ENCODE measurements around the gene CTXND1. TPM values are rescaled to one million over a fixed set of nuclear protein-coding genes. Genes with fewer than 3 reads are reported as not detected.
A peak's percentile ranks its signal among the peaks of the same experiment; 100 is the strongest.

The CTXND1 gene
- total RNA-seq, 1 experiment from 2014 or later = 0.04 TPM

DNA sequence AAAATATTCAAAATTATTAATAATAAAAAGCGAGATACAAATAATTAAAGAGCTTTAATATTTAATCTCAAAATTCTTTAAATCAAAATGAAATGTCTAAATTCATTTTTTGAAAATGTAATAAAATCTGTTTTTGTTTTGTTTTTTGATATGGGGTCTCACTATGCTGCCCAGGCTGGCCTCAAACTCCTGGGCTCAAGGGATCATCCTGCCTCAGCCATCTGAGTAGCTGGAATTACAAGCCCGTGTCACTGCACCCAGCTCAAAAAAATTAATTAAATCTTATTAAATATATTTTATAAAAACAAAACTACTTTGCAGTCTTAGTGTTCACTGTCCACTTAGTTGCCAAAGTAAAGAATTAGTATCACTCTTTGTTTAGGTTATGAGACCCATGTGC is 60.8 kb downstream of the CTXND1 start (continued):
- TF ChIP-seq, protein P1, sequence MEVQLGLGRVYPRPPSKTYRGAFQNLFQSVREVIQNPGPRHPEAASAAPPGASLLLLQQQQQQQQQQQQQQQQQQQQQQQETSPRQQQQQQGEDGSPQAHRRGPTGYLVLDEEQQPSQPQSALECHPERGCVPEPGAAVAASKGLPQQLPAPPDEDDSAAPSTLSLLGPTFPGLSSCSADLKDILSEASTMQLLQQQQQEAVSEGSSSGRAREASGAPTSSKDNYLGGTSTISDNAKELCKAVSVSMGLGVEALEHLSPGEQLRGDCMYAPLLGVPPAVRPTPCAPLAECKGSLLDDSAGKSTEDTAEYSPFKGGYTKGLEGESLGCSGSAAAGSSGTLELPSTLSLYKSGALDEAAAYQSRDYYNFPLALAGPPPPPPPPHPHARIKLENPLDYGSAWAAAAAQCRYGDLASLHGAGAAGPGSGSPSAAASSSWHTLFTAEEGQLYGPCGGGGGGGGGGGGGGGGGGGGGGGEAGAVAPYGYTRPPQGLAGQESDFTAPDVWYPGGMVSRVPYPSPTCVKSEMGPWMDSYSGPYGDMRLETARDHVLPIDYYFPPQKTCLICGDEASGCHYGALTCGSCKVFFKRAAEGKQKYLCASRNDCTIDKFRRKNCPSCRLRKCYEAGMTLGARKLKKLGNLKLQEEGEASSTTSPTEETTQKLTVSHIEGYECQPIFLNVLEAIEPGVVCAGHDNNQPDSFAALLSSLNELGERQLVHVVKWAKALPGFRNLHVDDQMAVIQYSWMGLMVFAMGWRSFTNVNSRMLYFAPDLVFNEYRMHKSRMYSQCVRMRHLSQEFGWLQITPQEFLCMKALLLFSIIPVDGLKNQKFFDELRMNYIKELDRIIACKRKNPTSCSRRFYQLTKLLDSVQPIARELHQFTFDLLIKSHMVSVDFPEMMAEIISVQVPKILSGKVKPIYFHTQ (CRISPR knock-in tag; IDR thresholded peaks at IDR 0.05) = no peak

DNA sequence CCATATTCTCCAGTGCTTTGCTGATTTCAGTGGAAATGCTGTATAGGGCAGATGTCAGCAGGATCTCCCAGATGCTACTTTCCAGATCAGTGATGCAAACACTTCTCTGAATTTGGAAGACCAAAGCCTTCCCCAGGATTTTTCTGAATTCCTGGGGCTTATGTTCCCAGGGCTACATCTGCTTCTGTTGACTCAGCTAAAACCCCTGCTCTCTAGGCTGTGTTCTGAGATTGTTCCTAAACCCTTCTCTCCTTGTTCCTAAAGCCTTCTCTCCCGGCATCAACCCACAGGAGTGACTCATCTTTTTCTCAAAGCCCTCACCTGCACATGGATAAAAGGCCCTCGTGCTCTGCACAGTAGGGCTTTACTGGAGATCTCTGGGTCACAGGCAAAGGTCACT is 63.8 kb downstream of the CTXND1 start:
- Mint-ChIP-seq H3K4me1 (no peaks in the 10 kb centered on the region), H3K27me3 (ENCODE audit: low read depth) (no peaks in the 10 kb centered on the region), H3K4me3 (no peak overlapping the region), H3K9me3 (no peaks in the 10 kb centered on the region), H3K36me3 (peaks cover 15% of the 10 kb centered on the region), H3K27ac (peak overlapping the region; percentile 29; the same call in 1 of the 2 replicates)
- POLR2A ChIA-PET = no interaction called here
- ATAC-seq (no peak), DNase-seq (ENCODE audit: low spot score) (no peak)
- TF ChIP-seq, protein P2, sequence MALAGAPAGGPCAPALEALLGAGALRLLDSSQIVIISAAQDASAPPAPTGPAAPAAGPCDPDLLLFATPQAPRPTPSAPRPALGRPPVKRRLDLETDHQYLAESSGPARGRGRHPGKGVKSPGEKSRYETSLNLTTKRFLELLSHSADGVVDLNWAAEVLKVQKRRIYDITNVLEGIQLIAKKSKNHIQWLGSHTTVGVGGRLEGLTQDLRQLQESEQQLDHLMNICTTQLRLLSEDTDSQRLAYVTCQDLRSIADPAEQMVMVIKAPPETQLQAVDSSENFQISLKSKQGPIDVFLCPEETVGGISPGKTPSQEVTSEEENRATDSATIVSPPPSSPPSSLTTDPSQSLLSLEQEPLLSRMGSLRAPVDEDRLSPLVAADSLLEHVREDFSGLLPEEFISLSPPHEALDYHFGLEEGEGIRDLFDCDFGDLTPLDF (CRISPR knock-in tag; IDR thresholded peaks at IDR 0.05) = no peak
- TF ChIP-seq NR3C1 (CRISPR knock-in tag; conservative IDR thresholded peaks at IDR 0.05; ENCODE audit: low read depth) (no peak), ATF1 (CRISPR knock-in tag; IDR thresholded peaks at IDR 0.05) (no peak), CREB1 (CRISPR knock-in tag; IDR thresholded peaks at IDR 0.05) (no peak), FOXP1 (CRISPR knock-in tag; IDR thresholded peaks at IDR 0.05; ENCODE audit: borderline replicate concordance) (no peak), NR1H2 (CRISPR knock-in tag; IDR thresholded peaks at IDR 0.05) (no peak), ZNF396 (CRISPR knock-in tag; IDR thresholded peaks at IDR 0.05; ENCODE audit: borderline replicate concordance) (no peak)
- TF ChIP-seq, protein P3, sequence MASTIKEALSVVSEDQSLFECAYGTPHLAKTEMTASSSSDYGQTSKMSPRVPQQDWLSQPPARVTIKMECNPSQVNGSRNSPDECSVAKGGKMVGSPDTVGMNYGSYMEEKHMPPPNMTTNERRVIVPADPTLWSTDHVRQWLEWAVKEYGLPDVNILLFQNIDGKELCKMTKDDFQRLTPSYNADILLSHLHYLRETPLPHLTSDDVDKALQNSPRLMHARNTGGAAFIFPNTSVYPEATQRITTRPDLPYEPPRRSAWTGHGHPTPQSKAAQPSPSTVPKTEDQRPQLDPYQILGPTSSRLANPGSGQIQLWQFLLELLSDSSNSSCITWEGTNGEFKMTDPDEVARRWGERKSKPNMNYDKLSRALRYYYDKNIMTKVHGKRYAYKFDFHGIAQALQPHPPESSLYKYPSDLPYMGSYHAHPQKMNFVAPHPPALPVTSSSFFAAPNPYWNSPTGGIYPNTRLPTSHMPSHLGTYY (CRISPR knock-in tag; IDR thresholded peaks at IDR 0.05) = no peak
- TF ChIP-seq, protein P4, sequence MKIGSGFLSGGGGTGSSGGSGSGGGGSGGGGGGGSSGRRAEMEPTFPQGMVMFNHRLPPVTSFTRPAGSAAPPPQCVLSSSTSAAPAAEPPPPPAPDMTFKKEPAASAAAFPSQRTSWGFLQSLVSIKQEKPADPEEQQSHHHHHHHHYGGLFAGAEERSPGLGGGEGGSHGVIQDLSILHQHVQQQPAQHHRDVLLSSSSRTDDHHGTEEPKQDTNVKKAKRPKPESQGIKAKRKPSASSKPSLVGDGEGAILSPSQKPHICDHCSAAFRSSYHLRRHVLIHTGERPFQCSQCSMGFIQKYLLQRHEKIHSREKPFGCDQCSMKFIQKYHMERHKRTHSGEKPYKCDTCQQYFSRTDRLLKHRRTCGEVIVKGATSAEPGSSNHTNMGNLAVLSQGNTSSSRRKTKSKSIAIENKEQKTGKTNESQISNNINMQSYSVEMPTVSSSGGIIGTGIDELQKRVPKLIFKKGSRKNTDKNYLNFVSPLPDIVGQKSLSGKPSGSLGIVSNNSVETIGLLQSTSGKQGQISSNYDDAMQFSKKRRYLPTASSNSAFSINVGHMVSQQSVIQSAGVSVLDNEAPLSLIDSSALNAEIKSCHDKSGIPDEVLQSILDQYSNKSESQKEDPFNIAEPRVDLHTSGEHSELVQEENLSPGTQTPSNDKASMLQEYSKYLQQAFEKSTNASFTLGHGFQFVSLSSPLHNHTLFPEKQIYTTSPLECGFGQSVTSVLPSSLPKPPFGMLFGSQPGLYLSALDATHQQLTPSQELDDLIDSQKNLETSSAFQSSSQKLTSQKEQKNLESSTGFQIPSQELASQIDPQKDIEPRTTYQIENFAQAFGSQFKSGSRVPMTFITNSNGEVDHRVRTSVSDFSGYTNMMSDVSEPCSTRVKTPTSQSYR (CRISPR knock-in tag; IDR thresholded peaks at IDR 0.05) = no peak
- CTCF ChIA-PET = no interaction called here

DNA sequence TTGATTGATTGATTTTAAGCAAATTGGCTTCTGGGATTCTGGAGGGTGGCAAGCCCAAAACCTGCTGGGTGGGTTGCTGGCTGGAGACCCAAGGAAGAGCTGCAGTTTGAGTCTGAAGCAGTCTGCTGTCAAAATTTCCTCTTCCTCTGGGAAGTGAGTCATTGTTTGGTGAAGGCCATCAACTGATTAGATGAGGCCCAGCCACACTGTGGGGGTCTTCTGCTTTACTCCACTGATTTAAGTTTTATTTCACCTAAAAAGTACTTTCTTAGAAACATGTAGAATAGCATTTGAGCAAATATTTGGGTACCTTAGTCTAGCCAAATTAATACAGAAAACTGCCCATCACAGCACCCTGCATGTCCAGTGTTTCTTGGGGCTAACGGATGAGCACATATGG is 65.4 kb downstream of the CTXND1 start:
- Mint-ChIP-seq H3K27me3 (ENCODE audit: low read depth) (no peaks in the 10 kb centered on the region), H3K4me1 (no peaks in the 10 kb centered on the region), H3K9me3 (no peaks in the 10 kb centered on the region), H3K4me3 (no peak overlapping the region), H3K27ac (no peak overlapping the region), H3K36me3 (peaks cover 19% of the 10 kb centered on the region)
- DNase-seq (ENCODE audit: low spot score) = no peak
- TF ChIP-seq ZNF396 (CRISPR knock-in tag; IDR thresholded peaks at IDR 0.05; ENCODE audit: borderline replicate concordance) (no peak), ZBTB21 (CRISPR knock-in tag; IDR thresholded peaks at IDR 0.05; ENCODE audit: borderline replicate concordance) (no peak), TEAD4 (CRISPR knock-in tag; IDR thresholded peaks at IDR 0.05) (no peak), OVOL2 (CRISPR knock-in tag; IDR thresholded peaks at IDR 0.05; ENCODE audit: borderline replicate concordance) (no peak)
- TF ChIP-seq, protein P5, sequence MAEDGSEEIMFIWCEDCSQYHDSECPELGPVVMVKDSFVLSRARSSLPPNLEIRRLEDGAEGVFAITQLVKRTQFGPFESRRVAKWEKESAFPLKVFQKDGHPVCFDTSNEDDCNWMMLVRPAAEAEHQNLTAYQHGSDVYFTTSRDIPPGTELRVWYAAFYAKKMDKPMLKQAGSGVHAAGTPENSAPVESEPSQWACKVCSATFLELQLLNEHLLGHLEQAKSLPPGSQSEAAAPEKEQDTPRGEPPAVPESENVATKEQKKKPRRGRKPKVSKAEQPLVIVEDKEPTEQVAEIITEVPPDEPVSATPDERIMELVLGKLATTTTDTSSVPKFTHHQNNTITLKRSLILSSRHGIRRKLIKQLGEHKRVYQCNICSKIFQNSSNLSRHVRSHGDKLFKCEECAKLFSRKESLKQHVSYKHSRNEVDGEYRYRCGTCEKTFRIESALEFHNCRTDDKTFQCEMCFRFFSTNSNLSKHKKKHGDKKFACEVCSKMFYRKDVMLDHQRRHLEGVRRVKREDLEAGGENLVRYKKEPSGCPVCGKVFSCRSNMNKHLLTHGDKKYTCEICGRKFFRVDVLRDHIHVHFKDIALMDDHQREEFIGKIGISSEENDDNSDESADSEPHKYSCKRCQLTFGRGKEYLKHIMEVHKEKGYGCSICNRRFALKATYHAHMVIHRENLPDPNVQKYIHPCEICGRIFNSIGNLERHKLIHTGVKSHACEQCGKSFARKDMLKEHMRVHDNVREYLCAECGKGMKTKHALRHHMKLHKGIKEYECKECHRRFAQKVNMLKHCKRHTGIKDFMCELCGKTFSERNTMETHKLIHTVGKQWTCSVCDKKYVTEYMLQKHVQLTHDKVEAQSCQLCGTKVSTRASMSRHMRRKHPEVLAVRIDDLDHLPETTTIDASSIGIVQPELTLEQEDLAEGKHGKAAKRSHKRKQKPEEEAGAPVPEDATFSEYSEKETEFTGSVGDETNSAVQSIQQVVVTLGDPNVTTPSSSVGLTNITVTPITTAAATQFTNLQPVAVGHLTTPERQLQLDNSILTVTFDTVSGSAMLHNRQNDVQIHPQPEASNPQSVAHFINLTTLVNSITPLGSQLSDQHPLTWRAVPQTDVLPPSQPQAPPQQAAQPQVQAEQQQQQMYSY (CRISPR knock-in tag; IDR thresholded peaks at IDR 0.05) = no peak
- ChIA-PET CTCF (no interaction called here), POLR2A (interaction anchor here (1.1 kb wide), 1 partner anchor 9 kb away, joined by 4 read pairs; no protein-coding TSS in a partner anchor)
- no peak for ATAC-seq

All from WTC11 (cell line).